H1 (cell line): Measurements from ENCODE around the gene MAP10. TPM values are rescaled to one million over a fixed set of nuclear protein-coding genes. Genes with fewer than 3 reads are reported as not detected.

Experiments
- BCL11A ChIP-seq, 2 experiments: IDR thresholded peaks; one replicate each; pipeline ENCODE4 v1.6.1; 2011; ENCODE audit warnings: low read depth in 2 of 2, low read length in 2 of 2, mild to moderate bottlenecking in 2 of 2
- RAD21 ChIP-seq, 2 experiments: IDR thresholded peaks in 1 of 2; conservative IDR thresholded peaks in 1 of 2; 2 replicates each; pipeline ENCODE4 v1.6.1; 2011; ENCODE audit warnings: low read depth in 2 of 2, low read length in 2 of 2, improper control_type of control experiment in 1 of 2, inconsistent platforms in 1 of 2, mild to moderate bottlenecking in 1 of 2, moderate library complexity in 1 of 2
- SUZ12 ChIP-seq: fragments of 200-600 bp; sonication (generic); IDR thresholded peaks from 2 replicates; pipeline ENCODE4 v1.6.1; 2012; ENCODE audit warnings: mild to moderate bottlenecking, inconsistent platforms, low read length, moderate library complexity, mixed read lengths
- polyA plus RNA-seq, 7 experiments: library from polyadenylated mRNA; depleted of rRNA in 3 of 7; stranded (reverse) in 5 of 7; unstranded in 2 of 7; fragments of >200 nt in 5 of 7; fragments of 200-250 nt in 2 of 7; gene quantifications; 1 replicate in 5 of 7; 2 replicates in 1 of 7; 4 replicates in 1 of 7; pipeline versions ENCODE4 v1.2.1 to v1.2.3, GENCODE V29; 2011 to 2013; ENCODE audit warnings: missing spikeins in 2 of 7, mixed read lengths in 2 of 7
- small RNA-seq: library from polyadenylated mRNA; stranded (forward); fragments of <200 nt; extraction: miRNeasy Mini kit (QIAGEN cat#:217004); gene quantifications from one replicate; pipeline ENCODE3, GENCODE V24; 2013; ENCODE audit not compliant: insufficient read depth
- total RNA-seq: library from RNA; stranded (reverse); fragmentation: NEBNext Ultra II Directional; extraction: Animal tissue kit (Norgen Biotek cat#: 25700); gene quantifications from 2 replicates; pipeline ENCODE4 v1.2.1, GENCODE V29; 2021

The MAP10 gene
- total and polyA plus RNA-seq, 2 of the 8 experiments (the other 6 are each of a cell fraction or from before 2014, with no cell fraction given): 1.5 to 3.5 TPM

- TF ChIP-seq RAD21 (IDR thresholded peaks at IDR 0.05 in 1 of 2, conservative IDR thresholded peaks at IDR 0.05 in 1 of 2; ENCODE audit: low read depth in 2 of 2, low read length in 2 of 2) (no peak), BCL11A (IDR thresholded peaks at IDR 0.05; ENCODE audit: low read depth in 2 of 2, low read length in 2 of 2) (no peak), SUZ12 (no peak)
Observed at GRCh38 chr1:232856541-232856940, 51.3 kb downstream of the MAP10 start (continued).

Small RNA genes lying within 50 kb of the gene (small RNA-seq; reads per million reads assigned to genes)
- gene RNU1-74P: not detected

Other genes starting within 250 kb of the MAP10 start
- 12.0 and 13.2 TPM in 2 replicates for gene SIPA1L2, start 175.3 kb upstream of the MAP10 start, total RNA-seq
- gene SIPA1L2, start 175.3 kb upstream of the MAP10 start, polyA plus RNA-seq (2011; rRNA removed): 7.7 and 11.5 TPM in 2 replicates
- 68.6 and 73.1 TPM in 2 replicates for gene NTPCR, start 145.2 kb downstream of the MAP10 start, total RNA-seq
- 17.3 and 22.6 TPM in 2 replicates for gene NTPCR, start 145.2 kb downstream of the MAP10 start, polyA plus RNA-seq (2011; rRNA removed)